PC-3 (cell line): ENCODE measurements around the gene ZHX3.

Experiments
- CTCF ChIP-seq: fragments of 300-600 bp; sonication (generic); conservative IDR thresholded peaks from 2 replicates; pipeline ENCODE4 v1.5.1; 2017; ENCODE audit warnings: antibody characterized with exemption, low read depth, mild to moderate bottlenecking, low read length
- EZH2 ChIP-seq: fragments of 300-600 bp; sonication (generic); IDR thresholded peaks from one replicate; pipeline ENCODE4 v1.6.1; 2017; ENCODE audit warnings: antibody characterized with exemption, mild to moderate bottlenecking, low read length; ENCODE audit not compliant: unreplicated experiment
- EZH2phosphoT487 ChIP-seq: fragments of 300-600 bp; sonication (generic); IDR thresholded peaks from 2 replicates; pipeline ENCODE4 v1.6.1; 2018; ENCODE audit warnings: mild to moderate bottlenecking, antibody characterized with exemption, low read length, borderline replicate concordance

- TF ChIP-seq CTCF (no peak), EZH2 (no peak), EZH2phosphoT487 (no peak)
Observed at GRCh38 chr20:41273445-41273844, 44.1 kb downstream of the ZHX3 start.
